Measurements from ENCODE around the gene BMP6. TPM values are rescaled to one million over a fixed set of nuclear protein-coding genes. Genes with fewer than 3 reads are reported as not detected.
A peak's percentile ranks its signal among the peaks of the same experiment; 100 is the strongest.

BMP6 gene
- total and polyA plus RNA-seq, 2 of the 8 experiments (the other 6 are each of a cell fraction or from before 2014, with no cell fraction given) = 2.0 to 2.1 TPM

GRCh38 chr6:7878401-7878964 lies 152.6 kb downstream of the BMP6 start:
- Histone ChIP-seq H3K4me1 (replicated peaks in 1 of 4; ENCODE audit: control insufficient read depth in 3 of 4, insufficient read depth in 4 of 4, low read length in 3 of 4) (no peaks in the 10 kb centered on the region), H3K23me2 (ENCODE audit: low read depth, low read length) (no peaks in the 10 kb centered on the region), H3K4ac (replicated peaks; ENCODE audit: insufficient read length, low read depth, low read length) (no peak overlapping the region), H3K36me3 (ENCODE audit: control insufficient read depth in 2 of 4, insufficient read depth in 4 of 4, low read length in 3 of 4) (peaks cover 19 to 32% (median 27%) of the 10 kb centered on the region in 4 experiments; a peak in 7 of 8 replicates), H3K79me1 (ENCODE audit: low read depth, low read length) (no peaks in the 10 kb centered on the region), H3K9ac (replicated peaks in 1 of 4; ENCODE audit: extremely low read depth in 1 of 4, low read depth in 3 of 4, low read length in 3 of 4) (no peak overlapping the region), H3K4me2 (ENCODE audit: insufficient read depth in 1 of 2, low read depth in 2 of 2, low read length in 2 of 2) (no peak overlapping the region), H4K5ac (ENCODE audit: insufficient read length, low read depth, low read length) (no peak overlapping the region), H3K18ac (ENCODE audit: extremely low read depth, low read length) (0 out of 2 replicates have a peak overlapping the region, but pooled peaks have one; percentile 29), H4K20me1 (replicated peaks in 1 of 2; ENCODE audit: control insufficient read depth in 1 of 2, insufficient read depth in 2 of 2, low read length in 2 of 2) (peaks cover 0 to 3% of the 10 kb centered on the region in 2 experiments), H3K14ac (ENCODE audit: insufficient read length) (no peak overlapping the region), H4K8ac (ENCODE audit: extremely low read depth, insufficient read depth, low read length) (no peak overlapping the region), H2BK12ac (ENCODE audit: low read depth, low read length) (no peak overlapping the region), H2BK20ac (ENCODE audit: low read length) (no peak overlapping the region), H3K23ac (ENCODE audit: insufficient read length) (no peak overlapping the region), H2BK5ac (ENCODE audit: low read depth, low read length) (no peak overlapping the region), H3K4me3 (ENCODE audit: extremely low read depth in 1 of 4, insufficient read depth in 2 of 4, low read depth in 3 of 4, low read length in 4 of 4) (no peak overlapping the region), H2AK5ac (ENCODE audit: low read depth, low read length) (no peak overlapping the region), H3K27ac (ENCODE audit: low read depth, low read length) (no peak overlapping the region), H4K91ac (replicated peaks; ENCODE audit: insufficient read length, low read length) (no peak overlapping the region), H2BK15ac (ENCODE audit: low read length) (no peak overlapping the region), H3K27me3 (replicated peaks in 1 of 4; ENCODE audit: control insufficient read depth in 3 of 4, extremely low read depth in 1 of 4, insufficient read depth in 3 of 4, low read length in 3 of 4) (no peaks in the 10 kb centered on the region), H2BK120ac (replicated peaks; ENCODE audit: low read depth, low read length) (no peak overlapping the region), H3K9me3 (ENCODE audit: insufficient read depth in 2 of 2, low read depth in 1 of 2, low read length in 1 of 2) (peaks cover under 1 to 1% of the 10 kb centered on the region in 2 experiments), H3K79me2 (ENCODE audit: control insufficient read depth in 1 of 2, insufficient read depth in 2 of 2, low read length in 2 of 2) (no peaks in the 10 kb centered on the region), H2AFZ (ENCODE audit: low read length) (no peak overlapping the region), H3K56ac (replicated peaks; ENCODE audit: insufficient read length, low read depth, low read length) (no peak overlapping the region)
- ChIA-PET POLR2A (ENCODE audit: partially characterized antibody) (interaction anchor here (0.6 kb wide), 1 partner anchor 140 kb away, joined by 4 read pairs; no protein-coding TSS in a partner anchor), CTCF (ENCODE audit: partially characterized antibody) (interaction anchor here (1.0 to 2.4 kb wide), 4 partner anchors 10 to 208 kb away, joined by 4 to 13 read pairs (median 6); no protein-coding TSS in a partner anchor)
- WGBS, 2 experiments (ENCODE audit: extremely low coverage in 1 of 2, insufficient coverage in 1 of 2, insufficient read length in 1 of 2, insufficient replicate concordance in 2 of 2, low coverage in 1 of 2, low lambda C conversion rate in 2 of 2, missing lambda C conversion rate in 1 of 2) = 89% methylated on average over 10 of the region's 10 CpGs; no CpG with 5 or more reads in 1 of the 2 experiments
- FAIRE-seq (no peak), DNase-seq (ENCODE audit: low read depth in 1 of 2, low spot score in 2 of 2) (no peak)
- TF ChIP-seq BCL11A (IDR thresholded peaks at IDR 0.05; ENCODE audit: low read depth in 2 of 2, low read length in 2 of 2) = no peak
- TF ChIP-seq TEAD4 (IDR thresholded peaks at IDR 0.05; ENCODE audit: low read depth, low read length) = no peak
- TF ChIP-seq HDAC6 (IDR thresholded peaks at IDR 0.05; ENCODE audit: low read depth, low read length) = no peak
- TF ChIP-seq CBX8 (IDR thresholded peaks at IDR 0.05; ENCODE audit: borderline replicate concordance, low read depth, low read length) = no peak
- no peak for TF ChIP-seq SUZ12 (IDR thresholded peaks at IDR 0.05; ENCODE audit: low read length)
- no peak for TF ChIP-seq RXRA (IDR thresholded peaks at IDR 0.05; ENCODE audit: insufficient read depth, low read depth, low read length)
- TF ChIP-seq CTBP2 (IDR thresholded peaks at IDR 0.05; ENCODE audit: borderline replicate concordance, insufficient read depth, insufficient read length, low read length) = no peak
- TF ChIP-seq SIX5 (IDR thresholded peaks at IDR 0.05; ENCODE audit: low read depth, low read length) = no peak
- no peak for TF ChIP-seq SIRT6 (IDR thresholded peaks at IDR 0.05; ENCODE audit: low read length)
- TF ChIP-seq ATF3 (IDR thresholded peaks at IDR 0.05; ENCODE audit: insufficient read depth, low read depth, low read length) = no peak

Measured in H1 (cell line).